GM19438 (cell line): ENCODE data around the gene ZNF212.

Source experiments
- ATAC-seq: cut with Tn5 transposase; IDR thresholded peaks from one replicate; pipeline ENCODE4 v1.9.1; 2021; ENCODE audit warnings: low read depth; ENCODE audit not compliant: unreplicated experiment

Gene ZNF212

GRCh38 chr7:149304006-149304405 lies 64.6 kb downstream of the ZNF212 start:
- ATAC-seq, result no peak
